Activated CD8-positive, alpha-beta memory T cell treated with anti-CD3 and anti-CD28 coated beads, Interleukin-2, amount 50 U/mL, for 48 hours (primary cell): ENCODE measurements around the gene CHCHD4.

Source experiments
- DNase-seq: peaks from one replicate; pipeline ENCODE4 v3.0.0-alpha.2; 2020

The CHCHD4 gene

DNA sequence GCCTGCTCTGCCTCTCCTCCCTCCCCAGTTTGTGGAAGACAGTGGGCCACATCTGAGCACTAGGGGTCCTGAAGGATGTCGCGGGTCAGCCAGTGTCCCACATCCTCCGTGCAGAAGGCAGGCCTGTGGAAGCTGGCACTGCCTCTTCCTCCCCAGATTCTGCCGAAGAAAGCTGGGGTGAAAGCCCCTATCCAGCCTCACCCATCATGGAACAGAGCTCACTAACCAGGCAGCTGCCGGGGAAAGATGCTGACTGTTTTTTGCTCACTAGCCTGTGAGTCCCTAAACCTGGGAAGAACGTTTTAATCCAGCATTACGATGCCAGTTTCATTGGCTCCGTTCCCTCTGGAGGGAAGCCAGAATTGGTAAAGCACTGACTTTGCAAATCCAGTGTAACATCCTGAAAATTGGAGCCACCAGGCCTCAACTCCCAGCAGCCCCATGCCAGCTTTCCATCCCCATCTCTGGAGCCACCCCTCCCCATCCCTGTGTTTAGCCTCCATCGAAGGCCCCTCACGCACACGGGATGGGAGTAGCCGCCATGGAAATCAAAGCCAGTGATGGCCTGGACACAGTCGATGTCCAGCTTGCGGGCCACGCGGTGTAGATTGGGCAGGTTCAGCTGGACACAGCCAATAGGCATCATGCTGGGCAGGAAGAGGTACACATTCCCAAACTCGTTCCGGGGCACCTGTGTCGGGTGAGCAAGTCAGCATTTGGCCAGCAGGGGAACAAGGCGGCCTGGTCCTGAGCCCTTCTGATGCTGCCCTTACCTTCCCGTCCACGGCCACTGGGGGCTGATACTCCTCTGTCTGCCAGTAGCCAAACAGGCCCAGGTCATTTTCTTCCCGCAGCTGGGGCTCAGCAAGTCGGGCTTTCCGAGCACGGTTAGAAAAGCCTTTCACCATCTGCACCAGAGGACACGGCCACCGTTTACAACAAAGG, 23.6 kb upstream of the CHCHD4 start:
- DNase-seq, result no peak

DNA sequence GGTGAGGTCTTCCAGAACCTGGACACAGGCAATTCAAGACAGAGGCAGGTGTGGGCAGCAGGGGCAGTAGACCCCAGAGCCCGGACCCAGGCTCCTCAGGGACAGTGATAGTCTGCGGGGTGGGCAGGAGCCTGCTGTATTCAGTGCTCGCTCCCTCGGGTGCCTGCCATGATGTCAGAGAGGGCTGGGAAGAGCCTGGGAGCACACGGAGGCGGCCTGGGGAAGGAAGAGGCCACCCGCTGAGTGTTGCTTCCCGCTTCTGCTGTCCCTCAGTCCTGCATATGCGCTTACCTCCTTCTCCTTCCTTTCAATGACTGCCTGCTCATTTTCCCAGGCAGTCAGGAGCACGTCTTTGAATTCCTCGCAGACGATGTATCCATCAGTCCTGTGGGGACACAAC, 22.9 kb upstream of the CHCHD4 start:
- DNase-seq, result no peak

- no peak for DNase-seq
Observed at GRCh38 chr3:14147066-14147435, 22.4 kb upstream of the CHCHD4 start.

DNA sequence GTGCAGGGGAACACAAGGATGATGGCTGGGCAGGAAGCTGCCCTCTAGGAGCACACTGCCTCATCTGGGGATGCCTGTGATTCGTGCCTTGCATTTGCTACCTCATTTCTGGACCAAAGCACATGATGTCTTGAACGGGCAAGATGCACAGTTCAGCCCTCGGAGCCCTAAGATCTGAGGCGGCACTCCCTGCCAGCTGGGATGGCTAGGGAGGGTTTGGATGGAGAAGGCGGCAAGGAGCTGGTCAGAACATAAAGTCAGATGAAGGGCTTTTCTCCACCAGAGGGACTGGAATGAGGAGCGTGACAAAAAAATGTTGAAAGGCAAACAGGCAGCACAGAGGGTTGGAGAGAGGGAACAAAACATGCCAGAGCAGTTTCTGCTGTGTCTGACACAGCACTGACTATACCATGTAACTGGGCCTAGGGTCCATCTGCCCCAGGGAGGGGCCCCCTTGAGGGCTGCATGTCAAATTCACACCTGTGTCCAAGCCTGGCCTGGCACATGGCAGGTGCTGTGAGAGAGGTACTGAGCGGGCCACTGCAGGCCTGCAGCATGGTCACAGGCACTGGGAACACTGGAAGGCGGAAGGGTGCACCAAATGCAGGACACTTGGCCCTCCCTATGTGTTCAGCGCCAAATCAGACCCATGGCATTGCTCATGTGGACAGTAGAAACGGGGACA, 21.9 kb upstream of the CHCHD4 start:
- DNase-seq, result no peak

GRCh38 chr3:14145670-14146380, 21.2 kb upstream of the CHCHD4 start:
- DNase-seq, result no peak

DNA sequence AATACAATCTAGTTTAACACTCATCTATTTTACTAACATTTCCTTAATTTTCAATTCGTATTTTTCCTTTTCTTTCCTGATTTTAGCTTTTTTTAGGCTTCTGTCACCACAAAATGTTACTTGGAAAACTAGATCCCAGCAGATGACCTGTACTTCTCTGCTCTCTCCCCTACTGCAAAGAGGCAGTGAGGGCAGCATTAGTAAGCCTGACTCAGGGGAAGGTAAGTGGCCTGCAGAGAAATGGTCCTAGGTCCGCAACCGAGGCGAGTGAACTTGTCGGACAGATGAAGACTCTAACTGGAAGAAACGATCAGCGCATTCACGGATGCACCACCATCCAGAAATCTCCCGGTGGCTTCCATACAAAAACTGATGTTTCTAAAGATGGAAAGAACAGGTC, 20.6 kb upstream of the CHCHD4 start:
- no peak for DNase-seq

- DNase-seq, result no peak
Observed at GRCh38 chr3:14144423-14145075, 19.9 kb upstream of the CHCHD4 start.

DNA sequence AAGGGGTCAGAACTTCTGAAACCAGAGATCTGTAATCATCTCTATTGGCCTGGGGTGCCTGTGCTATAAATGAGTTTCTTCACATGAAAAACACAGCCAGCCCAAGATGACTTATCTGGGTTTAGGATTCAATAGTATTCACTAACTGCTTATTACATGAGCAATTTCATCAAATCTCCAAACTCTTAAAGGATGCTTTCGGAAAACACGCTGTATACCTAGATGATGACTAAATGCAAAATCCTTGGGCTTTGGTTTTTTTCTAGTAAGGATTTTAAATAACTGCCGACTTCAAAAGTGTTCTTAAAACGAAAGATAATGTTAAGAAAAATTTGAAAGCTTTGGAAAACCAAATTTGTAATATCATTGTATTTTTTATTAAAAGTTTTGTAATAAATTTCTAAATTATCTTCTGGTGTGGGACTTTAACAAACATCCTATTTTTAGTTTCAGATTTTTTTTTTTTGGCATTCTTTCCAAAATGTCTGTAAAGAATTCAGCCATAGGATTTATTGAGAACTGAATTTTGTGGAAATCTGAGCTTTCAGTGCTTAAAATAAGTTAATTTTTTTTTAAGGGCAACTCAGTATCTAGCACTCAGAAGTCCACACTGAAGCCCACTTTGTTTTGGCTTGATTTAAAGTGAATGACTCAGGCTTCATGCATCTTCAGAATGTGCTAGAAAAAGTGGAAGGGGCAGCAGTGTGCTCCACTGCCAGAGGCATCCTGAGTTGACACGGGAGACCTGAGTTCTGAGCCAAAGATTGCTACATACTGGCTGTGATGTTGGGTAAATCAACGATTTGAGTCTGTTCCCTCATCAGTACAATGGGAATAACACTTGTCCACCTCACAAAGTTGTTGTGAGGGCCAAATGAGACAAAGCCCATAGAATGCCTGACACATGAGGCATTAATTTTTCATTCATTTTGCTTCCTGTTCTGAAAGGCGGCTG, 18.9 kb upstream of the CHCHD4 start:
- no peak for DNase-seq

DNA sequence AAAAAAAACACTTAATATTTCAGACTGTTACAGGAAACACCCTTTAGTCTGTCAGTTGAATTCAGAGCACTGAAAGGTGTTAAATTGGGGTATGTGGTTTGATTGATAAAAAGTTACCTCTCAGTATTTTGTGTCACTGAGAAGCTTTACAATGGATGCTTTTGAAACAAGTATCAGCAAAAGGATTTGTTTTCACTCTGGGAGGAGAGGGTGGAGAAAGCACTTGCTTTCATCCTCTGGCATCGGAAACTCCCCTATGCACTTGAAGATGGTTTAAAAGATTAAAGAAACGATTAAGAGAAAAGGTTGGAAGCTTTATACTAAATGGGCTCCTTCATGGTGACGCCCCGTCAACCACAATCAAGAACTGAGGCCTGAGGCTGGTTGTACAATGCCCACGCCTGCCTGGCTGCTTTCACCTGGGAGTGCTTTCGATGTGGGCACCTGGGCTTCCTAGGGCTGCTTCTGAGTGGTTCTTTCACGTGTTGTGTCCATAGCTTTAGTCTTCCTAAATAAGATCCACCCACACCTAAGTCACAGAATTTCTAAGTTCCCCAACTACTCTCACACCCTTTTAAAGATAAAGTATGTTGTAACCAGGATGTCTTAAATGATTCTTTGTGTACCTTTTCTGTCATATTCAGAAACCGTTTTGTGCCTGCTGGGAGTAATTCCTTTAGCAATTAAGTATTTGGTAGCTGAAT, 18.0 kb upstream of the CHCHD4 start:
- no peak for DNase-seq

DNA sequence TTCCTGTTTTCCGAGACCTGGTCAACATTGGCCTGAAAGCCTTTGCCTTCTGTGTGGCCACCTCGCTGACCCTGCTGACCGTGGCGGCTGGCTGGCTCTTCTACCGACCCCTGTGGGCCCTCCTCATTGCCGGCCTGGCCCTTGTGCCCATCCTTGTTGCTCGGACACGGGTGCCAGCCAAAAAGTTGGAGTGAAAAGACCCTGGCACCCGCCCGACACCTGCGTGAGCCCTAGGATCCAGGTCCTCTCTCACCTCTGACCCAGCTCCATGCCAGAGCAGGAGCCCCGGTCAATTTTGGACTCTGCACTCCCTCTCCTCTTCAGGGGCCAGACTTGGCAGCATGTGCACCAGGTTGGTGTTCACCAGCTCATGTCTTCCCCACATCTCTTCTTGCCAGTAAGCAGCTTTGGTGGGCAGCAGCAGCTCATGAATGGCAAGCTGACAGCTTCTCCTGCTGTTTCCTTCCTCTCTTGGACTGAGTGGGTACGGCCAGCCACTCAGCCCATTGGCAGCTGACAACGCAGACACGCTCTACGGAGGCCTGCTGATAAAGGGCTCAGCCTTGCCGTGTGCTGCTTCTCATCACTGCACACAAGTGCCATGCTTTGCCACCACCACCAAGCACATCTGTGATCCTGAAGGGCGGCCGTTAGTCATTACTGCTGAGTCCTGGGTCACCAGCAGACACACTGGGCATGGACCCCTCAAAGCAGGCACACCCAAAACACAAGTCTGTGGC, 17.1 kb upstream of the CHCHD4 start:
- no peak for DNase-seq

GRCh38 chr3:14141144-14141543, 16.5 kb upstream of the CHCHD4 start:
- DNase-seq, result no peak

- no peak for DNase-seq
Observed at GRCh38 chr3:14140668-14141067, 16.0 kb upstream of the CHCHD4 start.

DNA sequence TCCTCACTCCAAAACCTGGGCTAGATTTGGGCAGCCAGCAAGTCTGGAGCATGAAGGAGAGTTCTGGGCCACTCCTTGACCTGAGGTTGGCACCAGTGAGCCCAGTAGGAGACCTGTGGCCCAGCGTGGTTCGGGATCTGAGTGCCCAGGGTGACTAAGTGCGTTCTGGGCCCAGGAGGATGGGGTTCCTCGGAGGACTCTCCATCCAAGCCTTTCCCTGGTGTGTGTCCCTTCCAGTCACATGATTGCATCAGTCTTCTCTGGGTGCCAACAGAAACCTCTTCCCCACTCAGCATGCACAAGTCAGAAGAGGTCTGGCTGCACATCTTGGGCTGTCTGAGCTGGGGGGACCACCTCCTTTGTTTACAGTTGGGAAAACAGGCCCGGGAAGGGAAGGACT, 15.1 kb upstream of the CHCHD4 start:
- no peak for DNase-seq

DNA sequence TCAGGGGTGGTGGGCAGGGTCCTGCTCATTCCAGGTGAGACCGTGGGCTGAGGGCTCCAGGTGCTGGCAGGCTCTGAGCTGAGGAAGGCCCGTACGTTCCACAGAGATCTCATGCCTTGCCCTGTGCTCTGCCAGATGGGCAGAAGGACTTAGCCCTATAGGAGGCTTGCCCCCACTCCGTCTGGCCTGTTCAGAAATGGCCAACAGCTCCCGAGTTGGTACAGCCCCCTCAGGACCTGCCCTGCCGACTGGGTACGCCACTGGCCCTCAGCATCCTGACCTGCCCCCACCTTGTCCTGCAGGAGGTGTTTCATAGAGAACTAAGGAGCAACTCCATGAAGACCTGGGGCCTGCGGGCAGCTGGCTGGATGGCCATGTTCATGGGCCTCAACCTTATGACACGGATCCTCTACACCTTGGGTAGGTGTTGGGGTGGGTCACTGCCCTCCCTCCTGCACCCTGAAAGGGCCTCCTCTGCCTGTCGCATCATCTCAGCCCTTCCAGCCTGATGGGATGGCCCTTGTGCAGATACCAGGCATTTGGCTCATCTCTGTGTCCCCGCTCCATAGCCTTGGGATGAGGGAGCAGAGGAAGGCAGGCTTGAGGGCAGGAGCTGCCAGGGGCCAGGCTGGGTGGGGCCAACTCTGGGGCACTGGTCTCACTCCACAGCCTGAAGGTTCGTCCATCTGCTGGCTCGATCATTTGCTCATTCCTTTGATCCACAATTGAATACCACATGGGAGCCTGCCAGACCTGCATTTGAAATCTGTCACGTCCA, 14.4 kb upstream of the CHCHD4 start:
- DNase-seq, result no peak

DNA sequence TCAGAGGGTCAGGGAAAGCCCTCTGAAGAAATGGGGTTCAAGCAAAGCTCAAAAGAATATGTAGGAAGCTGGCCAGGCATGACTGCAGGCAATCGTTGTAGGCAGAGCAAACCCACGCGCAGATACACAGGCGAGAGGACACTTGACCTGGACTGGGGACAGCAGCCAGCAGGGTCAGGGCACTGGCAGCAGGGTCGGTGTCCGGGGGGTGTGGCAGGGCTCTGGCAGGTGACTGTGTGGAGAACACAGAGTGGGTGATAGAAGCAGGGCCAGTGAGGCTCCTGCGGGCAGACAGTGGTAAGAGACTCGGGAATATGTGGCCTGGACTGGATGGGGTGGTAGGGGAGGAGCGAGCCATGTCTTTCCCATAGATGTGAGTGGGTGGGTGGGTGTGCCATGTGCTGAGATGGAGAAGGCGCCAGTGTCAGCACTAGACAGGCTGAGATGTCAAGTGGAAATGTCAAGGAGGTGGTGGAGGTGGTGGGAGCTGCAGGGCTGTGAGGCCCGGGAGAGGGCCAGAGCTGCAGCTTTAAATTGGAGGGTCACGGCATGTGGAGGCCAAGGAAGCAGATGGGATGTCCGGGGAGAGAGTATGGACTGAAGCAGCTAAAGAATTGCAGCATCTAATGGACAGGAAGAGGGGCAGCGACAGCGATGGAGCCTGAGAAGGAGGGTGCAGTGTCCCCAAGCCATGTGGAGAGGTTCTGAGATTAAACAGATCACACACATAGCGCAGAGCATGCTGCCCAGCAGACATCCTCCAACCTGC, 13.6 kb upstream of the CHCHD4 start:
- DNase-seq, result no peak

- DNase-seq, result no peak
Observed at GRCh38 chr3:14137445-14137844, 12.8 kb upstream of the CHCHD4 start.

DNA sequence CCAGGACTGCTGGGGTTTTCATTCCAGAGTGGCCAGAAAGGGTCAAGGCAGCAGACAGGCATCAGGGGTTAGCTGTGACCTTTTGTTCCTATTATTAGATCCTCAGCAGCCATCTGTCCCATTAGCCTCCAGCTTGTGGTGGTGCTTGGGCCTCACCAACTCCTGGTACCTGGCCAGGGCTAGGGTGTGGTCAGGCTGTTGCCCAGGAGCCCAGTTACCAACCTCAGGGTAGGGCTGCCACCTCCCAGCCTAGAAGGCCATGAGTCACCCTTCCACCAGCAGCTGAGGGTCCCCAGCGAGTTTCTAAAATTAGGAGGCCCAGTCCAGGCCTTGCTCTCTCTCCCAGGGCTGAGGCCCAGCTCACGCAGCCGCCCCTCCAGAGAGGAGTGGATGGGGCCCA, 12.3 kb upstream of the CHCHD4 start:
- DNase-seq, result no peak

DNA sequence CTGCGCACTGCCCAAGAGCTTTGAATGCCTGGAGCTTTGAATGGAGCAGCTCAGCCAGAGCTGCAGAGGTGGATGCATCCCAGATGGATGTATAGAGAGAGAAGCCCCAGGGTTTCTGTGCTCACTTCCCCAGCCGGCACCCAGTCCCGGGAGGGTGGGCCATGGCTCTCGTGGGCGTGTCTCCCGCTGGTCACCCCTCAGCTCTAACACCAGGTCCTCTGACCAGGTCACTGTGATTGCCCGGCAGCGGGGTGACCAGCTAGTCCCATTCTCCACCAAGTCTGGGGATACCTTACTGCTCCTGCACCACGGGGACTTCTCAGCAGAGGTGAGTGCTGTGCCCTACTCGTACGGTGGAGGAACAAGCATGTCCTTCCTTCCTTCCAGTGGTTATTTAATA, 10.9 kb upstream of the CHCHD4 start:
- DNase-seq, result no peak

GRCh38 chr3:14134291-14134690, 9.6 kb upstream of the CHCHD4 start:
- no peak for DNase-seq
